Measurements from ENCODE around the gene P2RY2.

The P2RY2 gene

GRCh38 chr11:73209892-73210291, 8.2 kb upstream of the P2RY2 start:
- no peak for DNase-seq

- DNase-seq: no peak
These were observed 7.0 kb upstream of the P2RY2 start for GRCh38 chr11:73210916-73211667.

GRCh38 chr11:73213196-73214143, 4.6 kb upstream of the P2RY2 start:
- DNase-seq: no peak

DNA sequence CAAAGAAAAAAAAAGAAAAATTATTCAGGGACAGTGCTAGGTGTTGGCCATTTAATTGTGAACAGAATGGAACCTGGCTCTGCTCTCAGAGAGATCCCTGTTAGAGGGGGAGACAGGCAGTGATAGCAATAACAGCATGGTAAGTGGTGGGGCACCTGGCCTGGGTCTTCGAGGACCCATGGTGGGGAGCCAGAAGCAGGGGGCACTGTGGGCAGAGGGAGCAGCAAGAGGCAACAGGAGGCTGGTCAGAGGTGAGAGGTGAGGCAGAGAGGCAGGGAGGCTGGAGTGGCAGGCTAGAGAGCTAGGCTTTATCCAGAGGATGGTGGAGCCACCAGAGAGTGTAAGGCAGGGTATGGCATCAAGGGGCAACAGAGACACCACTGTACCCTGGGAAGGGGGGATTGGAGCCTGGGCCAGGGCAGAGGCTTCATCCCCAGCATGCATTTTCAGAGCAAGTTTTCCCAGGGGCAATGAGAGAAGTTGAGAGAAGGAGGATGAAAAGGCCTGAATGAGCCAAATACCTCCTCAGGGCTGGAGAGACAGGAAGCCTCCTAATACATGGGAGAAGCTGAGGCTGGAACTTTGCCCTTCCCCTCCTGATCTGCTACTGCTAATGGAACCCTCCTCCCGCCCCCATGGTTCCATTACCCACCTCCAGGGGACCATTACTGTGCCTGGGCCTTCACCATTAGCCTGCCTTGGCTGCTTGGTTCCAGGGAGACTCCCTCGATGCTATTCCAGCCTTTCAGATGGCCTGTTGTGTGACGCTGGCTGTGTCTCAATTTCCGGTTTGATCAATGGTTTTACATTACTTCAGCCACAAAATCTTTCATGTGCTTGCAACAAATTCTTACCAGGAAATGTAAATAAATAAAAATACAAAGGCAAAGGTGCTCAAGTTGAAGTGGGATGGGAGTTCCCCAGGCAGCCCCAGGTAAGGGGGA, 2.6 kb upstream of the P2RY2 start:
- DNase-seq: no peak

DNA sequence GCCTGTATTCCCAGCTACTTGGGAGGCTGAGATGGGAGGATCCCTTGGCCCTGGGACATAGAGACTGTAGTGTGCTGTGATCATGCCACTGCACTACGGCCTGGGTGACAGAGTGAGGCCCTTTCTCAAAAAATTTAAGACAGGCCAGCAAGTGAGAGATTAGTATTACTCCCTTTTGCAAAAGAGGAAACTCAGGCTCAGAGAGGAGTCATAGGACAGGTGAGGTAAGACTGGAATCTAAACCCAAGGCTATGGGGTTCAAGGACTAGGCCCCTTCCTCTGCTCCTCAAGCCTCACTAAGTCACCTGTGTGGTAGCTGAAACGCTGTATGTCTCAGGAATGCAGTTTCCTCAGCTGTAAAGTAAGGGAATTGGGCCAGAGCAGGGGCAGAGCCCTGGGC, 1.6 kb upstream of the P2RY2 start:
- no peak for DNase-seq

DNA sequence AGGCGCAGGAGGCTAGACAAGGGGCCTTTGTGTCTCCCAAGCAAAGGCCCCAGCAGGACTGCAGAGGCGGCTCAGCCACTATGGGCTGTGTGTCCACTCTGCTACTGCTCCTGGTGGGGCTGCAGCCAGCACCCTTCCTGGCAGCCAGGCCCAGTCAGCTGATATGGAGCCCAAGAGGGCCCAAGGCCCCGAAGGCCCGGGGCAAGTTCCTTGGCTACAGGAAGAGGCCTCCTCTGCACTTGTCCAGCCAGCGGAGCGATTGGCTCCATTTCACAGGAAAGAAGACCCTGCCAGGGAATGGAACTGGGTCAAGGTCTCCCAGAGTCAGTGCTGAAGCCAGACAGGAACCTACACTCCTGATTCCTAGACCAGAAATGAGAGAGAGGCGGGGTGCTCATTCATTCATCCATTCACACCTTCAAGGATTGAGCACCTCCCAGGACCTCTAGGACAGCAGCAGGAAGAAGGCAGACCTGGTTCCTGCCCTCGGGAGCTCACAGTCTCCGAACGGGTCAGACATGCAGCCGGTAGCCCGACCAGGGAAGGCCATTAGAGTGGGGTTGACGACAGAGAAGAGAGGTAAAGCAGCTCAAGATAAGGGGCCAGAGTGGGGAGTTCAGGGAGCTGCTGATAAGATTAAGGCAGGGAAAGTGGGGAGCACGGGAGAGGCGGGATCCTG, 811 bp upstream of the P2RY2 start:
- no peak for DNase-seq

DNA sequence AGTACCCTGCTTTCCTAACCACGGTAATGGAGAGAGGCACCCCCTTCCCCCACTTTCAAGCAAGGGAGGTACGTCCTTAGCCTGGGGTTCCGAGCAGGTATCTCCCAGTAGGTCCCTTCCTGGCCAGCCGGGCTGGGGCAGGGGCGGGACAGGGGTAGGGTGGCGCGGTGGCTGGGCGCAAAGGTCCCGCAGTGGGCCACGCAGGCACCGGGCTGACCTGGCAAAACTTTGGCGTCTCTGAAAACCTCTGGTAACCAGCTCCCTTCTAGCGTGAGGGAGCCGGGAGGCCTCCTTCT, 323 bp upstream of the P2RY2 start:
- no peak for DNase-seq

- DNase-seq: no peak
These were observed 742 bp downstream of the P2RY2 start for GRCh38 chr11:73218830-73219215.

DNA sequence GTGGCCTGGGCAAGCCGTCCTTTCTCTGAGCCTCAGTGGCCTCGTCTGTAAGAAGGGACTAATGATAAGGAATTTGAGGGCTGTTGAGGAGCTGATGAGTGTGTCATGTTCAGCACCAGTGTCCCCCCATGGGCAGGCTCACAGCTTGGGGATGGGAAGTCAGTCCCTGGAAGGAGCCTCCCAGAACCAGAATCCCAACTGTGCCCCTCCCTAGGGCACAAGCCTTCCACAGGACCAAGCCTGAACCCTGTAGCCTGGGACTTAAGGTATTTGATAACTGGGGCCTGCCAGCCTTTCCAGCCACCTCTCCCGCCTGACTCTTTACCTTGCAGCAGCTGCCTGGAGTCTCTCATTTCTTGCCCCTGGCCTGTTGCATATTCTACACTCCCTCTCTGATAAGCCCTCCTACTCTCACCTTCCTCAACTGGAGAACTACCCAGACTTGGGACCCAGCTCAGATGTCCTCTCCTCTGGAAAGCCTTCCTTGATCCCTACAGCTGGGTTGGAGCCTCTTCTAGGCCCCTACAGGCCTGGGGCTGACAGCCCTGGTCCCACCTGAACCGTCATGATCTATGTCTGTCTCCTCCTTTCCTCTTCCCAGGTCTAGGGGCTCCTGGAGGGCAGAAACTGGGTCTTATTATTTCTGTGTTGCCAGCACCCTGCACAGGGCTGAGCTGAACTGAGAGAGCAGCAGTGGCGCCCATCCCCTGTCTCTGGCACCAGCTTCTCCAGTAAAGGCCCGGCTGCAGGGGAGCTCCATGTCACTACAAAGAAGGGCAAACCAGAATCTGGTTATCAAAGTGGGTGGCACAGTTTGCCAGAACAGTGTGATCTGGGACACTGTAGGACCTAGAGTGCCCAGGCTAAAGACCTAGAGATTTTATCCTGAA, 1.6 kb downstream of the P2RY2 start:
- no peak for DNase-seq

DNA sequence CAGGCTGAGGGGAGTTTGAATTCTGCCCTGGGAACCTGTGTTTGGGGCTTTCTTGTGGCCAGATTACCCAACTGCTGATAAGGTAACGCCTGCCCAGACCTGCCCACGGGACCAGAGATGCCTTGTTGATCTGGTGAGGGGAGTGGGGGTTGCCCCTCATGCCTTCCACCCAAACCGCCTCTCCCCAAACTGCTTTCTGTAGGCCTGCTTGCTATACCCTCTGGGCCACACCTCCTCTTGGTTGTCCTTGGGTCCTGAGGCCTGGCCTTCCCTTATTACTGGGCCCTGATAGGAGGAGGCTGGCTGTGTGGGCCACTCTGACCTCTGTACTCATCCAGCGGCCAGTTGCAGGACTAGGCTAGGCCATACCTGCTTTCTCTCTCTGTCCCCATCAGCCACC, 3.4 kb downstream of the P2RY2 start:
- no peak for DNase-seq

DNA sequence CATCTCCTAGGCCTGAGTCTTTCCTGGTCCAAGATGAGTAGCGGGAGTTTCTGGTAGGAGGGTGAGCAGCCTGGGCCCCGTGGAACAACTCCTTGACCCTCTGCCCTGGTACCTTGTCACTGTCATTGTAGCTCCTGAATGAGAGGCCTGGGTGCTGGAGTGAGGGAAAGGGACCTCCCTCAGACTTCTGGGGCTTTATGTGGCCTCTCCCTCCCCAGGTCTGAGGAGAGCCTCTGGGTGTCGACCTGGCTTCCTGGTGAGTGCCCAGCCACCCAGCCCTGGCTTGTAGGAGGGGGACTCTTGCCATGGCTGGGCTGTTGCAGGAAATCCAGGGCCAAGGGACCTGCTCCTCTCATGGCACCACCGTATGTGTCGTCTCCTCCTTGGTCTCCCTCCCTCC, 3.9 kb downstream of the P2RY2 start:
- no peak for DNase-seq

- no peak for DNase-seq
These were observed 6.1 kb downstream of the P2RY2 start for GRCh38 chr11:73223998-73224730.

DNA sequence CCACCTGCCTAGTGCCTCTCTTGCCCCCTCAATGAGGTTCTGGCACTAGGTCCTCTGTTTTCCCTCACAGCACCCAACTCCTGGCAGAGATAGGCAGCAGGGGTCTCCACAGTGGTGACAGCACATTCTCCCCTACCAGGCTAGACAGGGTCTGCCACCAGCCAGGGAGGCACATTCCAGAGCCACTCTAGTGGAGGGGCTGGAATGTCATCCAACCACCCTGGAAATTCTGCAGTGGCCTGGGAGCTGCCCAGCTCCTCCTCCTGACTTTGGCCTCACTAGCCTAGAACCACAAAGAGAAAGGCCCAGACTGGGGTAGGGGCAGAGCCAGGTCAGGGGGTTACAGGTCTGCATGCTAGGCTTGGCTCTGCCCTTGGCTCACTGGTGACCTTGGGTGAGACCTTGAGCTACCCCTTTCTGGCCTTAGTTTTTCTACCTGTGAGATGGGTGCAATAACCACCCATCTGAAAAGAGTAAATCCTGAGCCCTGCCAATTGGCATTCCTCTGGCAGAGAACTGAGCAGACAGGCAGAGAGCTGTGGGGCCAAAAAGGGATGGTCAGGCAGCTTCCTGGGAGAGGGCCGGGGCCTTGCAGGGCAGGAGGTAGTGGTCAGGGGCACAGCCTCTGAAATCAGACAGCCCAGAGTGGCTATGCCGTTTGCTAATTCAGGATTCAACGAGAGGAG, 7.1 kb downstream of the P2RY2 start:
- no peak for DNase-seq

DNA sequence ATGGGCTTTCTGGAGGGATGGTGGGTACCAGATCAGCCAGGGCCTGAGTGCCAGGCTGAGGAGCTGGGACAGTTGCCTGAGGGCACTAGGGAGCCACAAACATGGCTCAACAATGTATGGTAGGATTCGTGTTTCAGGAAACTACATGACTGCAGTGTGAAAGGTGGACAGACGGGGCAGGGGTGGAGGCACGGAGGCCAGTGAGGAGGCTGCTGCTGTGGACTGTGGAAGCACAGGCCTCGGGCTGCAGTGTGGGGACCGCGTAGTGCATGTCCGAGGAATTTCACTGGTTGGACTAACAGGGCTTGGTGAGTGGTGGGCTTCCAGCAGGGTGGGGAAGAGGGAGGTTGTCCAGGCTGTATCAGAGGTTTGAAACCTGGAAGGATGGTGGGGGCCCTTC, 7.8 kb downstream of the P2RY2 start:
- DNase-seq: no peak

DNA sequence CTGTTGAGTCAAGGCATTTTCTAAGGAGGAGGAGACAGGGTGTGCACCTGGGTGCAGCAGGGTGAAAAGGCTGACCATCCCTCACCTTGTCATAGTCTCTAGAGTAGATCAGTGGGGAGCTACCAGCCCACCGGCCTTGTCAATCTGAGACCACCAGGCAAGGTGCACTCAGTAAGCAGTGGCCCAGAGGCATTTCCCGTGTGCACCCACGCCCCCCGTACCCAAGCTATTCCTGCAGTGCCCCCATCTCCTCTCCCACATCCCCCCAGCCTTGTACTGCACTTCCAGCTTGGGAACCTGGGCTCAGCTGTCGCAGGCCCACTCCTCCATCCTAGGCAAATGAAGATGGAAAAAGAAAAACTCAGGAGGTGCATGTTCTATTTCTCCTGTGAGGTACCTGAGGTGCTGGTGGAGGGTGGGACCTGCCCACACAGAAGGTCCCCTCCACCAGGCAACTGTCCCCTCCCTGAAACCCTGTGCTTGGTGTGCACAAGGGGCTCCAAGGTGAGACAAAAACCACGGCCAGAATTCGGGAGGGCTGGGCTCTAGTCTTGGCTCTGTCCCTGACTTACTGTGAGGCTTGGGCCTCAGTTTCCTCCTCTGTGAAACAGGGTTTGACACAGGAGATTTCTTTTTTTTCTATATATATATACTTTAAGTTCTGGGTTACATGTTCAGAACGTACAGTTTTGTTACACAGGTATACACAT, 8.4 kb downstream of the P2RY2 start:
- DNase-seq: no peak

DNA sequence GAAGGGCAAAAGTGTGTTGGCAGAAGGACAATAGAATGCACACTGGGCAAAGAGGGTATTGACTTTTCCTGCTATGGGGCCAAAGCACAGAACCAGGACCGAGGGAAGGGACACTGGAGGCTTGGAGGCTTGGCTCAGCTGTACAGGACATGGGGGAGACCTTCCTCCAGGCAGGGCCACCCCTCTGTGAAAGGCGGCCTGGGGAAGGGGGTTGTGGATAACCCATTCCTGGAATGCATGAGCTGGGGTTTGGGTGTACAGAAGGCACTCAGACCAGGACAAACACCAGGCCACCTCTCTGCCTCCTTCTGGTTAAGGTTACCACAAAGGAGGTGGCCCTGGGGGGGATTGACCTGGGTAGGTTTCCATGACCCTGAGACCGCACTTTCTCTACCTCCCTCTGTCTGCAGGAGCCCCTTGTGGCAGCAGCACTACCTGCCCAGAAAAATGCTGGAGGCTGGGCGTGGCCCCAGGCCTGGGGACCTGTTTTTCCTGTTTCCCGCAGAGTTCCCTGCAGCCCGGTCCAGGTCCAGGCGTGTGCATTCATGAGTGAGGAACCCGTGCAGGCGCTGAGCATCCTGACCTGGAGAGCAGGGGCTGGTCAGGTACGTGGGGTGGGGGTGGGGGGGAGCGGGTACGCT, 9.6 kb downstream of the P2RY2 start:
- DNase-seq: no peak

- DNase-seq: no peak
These were observed 10.4 kb downstream of the P2RY2 start for GRCh38 chr11:73228268-73229134.

GRCh38 chr11:73229321-73229895, 11.3 kb downstream of the P2RY2 start:
- no peak for DNase-seq
